Activated CD8-positive, alpha-beta memory T cell treated with anti-CD3 and anti-CD28 coated beads, Interleukin-2, amount 10 ng/mL, durations not matched to agents 7 days and 5 days (primary cell): Measurements from ENCODE around the gene SLC2A13. TPM values are rescaled to one million over a fixed set of nuclear protein-coding genes. Genes with fewer than 3 reads are reported as not detected.
"Not testable (repeated sequence)": the region's sequence is repeated elsewhere in the genome, so short reads cannot be mapped to it uniquely, and the experiment has no call there.

Experiments
- ATAC-seq: fragments of 150-1000 bp; cut with Tn5 transposase; one replicate; pipeline ENCODE4 v1.10.0; 2021; ENCODE audit warnings: moderate library complexity
- CTCF ChIA-PET: fragments of 350-600 bp; sonication (Branson Sonifier 250); formaldehyde crosslinking; loops from one replicate; lab custom pipeline; 2021; ENCODE audit warnings: antibody characterized with exemption; lab: Charles Lee
- DNase-seq: peaks from one replicate; pipeline ENCODE4 v3.0.0-alpha.2; 2020
- H3K27ac Mint-ChIP-seq: one replicate; pipeline ENCODE4 v1.8.0; 2021; ENCODE audit warnings: mild to moderate bottlenecking, mixed read lengths
- H3K27me3 Mint-ChIP-seq: one replicate; pipeline ENCODE4 v1.8.0; 2021; ENCODE audit warnings: mixed read lengths
- H3K36me3 Mint-ChIP-seq: one replicate; pipeline ENCODE4 v1.8.0; 2021; ENCODE audit warnings: mild to moderate bottlenecking, mixed read lengths
- H3K4me1 Mint-ChIP-seq: one replicate; pipeline ENCODE4 v1.8.0; 2021; ENCODE audit warnings: mixed read lengths
- H3K4me3 Mint-ChIP-seq: one replicate; pipeline ENCODE4 v1.8.0; 2021; ENCODE audit warnings: mild to moderate bottlenecking, moderate library complexity, mixed read lengths
- H3K9me3 Mint-ChIP-seq: one replicate; pipeline ENCODE4 v1.8.0; 2022; ENCODE audit warnings: low read depth, mixed read lengths
- total RNA-seq, 2 experiments: library from RNA; stranded (reverse); gene quantifications; one replicate each; pipeline ENCODE4 v1.2.3, GENCODE V29; 2021

The SLC2A13 gene
- total RNA-seq, 2 experiments from 2014 or later, result 7.8 to 8.0 TPM

DNA sequence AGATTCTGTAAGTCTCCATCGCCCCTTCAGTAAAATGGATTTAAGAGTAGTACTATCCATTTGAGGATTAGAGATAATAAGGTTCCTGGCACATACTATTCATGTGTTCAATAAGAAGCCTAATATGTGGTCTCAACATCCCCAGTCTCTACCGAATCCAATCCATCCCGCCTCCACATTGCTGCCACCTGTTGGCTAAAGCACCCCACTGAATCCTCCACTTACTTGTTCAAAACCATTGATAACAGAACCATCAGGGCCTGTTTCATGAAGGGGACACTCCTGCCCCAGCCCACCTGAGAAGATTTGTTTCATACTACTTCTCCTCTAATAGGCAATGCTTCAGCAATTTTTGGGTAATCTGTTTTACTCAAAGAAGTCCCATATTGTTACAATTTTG lies 147.5 kb downstream of the SLC2A13 start:
- no peak overlapping the region for H3K4me3 Mint-ChIP-seq
- H3K27ac Mint-ChIP-seq, result no peak overlapping the region
- ATAC-seq, result no peak
- no peaks in the 10 kb centered on the region for H3K4me1 Mint-ChIP-seq
- CTCF ChIA-PET, result no interaction called here
- no peaks in the 10 kb centered on the region for H3K36me3 Mint-ChIP-seq
- H3K9me3 Mint-ChIP-seq, result no peaks in the 10 kb centered on the region
- H3K27me3 Mint-ChIP-seq, result no peaks in the 10 kb centered on the region
- no peak for DNase-seq

GRCh38 chr12:39956725-39957124 lies 149.2 kb downstream of the SLC2A13 start:
- Mint-ChIP-seq H3K36me3 (no peaks in the 10 kb centered on the region), H3K9me3 (no peaks in the 10 kb centered on the region), H3K4me1 (no peaks in the 10 kb centered on the region), H3K27ac (no peak overlapping the region), H3K27me3 (no peaks in the 10 kb centered on the region), H3K4me3 (no peak overlapping the region)
- CTCF ChIA-PET, result interaction anchor here (1.0 kb wide), 1 partner anchor 37 kb away, joined by 3 read pairs; no protein-coding TSS in a partner anchor
- no peak for ATAC-seq
- no peak for DNase-seq

DNA sequence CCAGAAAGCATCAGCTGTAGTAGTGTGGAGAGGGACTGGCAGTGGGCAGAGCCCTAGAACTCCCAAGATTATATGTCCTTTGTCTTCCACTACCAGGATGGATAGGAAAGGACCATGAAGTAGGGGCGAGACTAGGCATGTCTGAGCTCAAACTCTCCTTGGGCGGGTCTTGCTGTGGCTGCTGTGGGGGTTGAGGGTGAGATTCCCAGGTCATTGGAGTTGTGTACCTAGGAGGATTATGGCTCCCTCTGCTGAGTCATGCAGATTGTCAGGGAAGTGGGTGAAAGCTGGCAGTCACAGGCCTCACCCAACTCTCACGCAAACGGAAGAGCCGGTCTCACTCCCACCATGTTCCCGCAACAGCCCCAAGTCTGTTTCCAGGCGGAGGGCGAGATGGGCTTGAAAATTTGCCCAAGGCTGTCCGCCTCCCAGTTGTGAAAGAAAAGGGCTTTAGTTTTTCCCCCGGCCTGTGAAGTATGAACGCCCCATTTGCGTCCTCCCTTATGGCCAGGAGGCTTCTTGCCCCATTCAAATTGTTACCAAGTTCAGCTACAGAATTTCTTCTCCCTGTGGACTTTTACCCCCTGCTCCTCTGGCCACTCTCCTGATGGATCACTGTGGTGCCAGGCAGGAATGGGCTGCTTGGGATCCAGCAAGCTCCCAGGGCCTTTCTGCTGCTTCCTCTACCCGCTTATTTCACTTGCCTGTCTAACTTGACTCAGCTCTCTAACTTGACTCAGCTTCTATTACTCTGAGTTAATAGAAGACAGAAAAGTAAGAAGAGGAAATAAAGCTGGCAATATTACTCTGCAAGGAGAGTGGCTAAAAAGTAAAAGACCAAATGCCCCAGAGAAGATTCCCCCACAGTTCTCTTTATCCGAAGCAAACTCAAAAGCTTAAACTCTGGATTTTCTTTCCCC lies 159.3 kb downstream of the SLC2A13 start:
- CTCF ChIA-PET, result interaction anchor here (0.6 kb wide), 1 partner anchor 152 kb away, joined by 6 read pairs; no protein-coding TSS in a partner anchor
- ATAC-seq (no peak), DNase-seq (no peak)
- no peak overlapping the region for H3K27ac Mint-ChIP-seq
- no peaks in the 10 kb centered on the region for H3K27me3 Mint-ChIP-seq
- H3K36me3 Mint-ChIP-seq, result peaks cover 5% of the 10 kb centered on the region
- peaks cover under 1% of the 10 kb centered on the region for H3K9me3 Mint-ChIP-seq
- H3K4me3 Mint-ChIP-seq, result no peak overlapping the region
- H3K4me1 Mint-ChIP-seq, result peaks cover 6% of the 10 kb centered on the region

DNA sequence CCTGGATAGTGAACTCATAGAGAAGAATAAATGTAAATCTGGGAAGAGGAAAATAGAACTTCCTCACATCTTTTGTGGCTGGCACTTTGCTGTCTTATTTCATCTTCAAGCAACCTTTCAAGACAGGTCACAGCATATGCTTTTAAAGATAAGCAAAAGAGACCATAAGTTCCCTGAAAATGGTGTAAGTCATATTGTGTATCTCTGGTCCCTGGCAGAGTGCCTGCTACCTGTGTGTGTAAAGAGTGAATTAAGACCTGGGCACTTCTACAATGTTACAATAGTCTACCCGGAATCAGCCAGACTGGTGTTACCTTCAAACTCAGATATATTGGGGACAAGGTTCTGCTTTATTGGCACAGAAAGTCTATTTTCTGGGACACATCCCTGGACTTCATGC lies 168.8 kb downstream of the SLC2A13 start:
- DNase-seq, result no peak
- CTCF ChIA-PET, result no interaction called here
- peaks cover 11% of the 10 kb centered on the region for H3K9me3 Mint-ChIP-seq
- no peaks in the 10 kb centered on the region for H3K36me3 Mint-ChIP-seq
- no peak overlapping the region for H3K4me3 Mint-ChIP-seq
- no peaks in the 10 kb centered on the region for H3K4me1 Mint-ChIP-seq
- H3K27ac Mint-ChIP-seq, result no peak overlapping the region
- H3K27me3 Mint-ChIP-seq, result no peaks in the 10 kb centered on the region
- ATAC-seq, result no peak

- H3K36me3 Mint-ChIP-seq, result no peaks in the 10 kb centered on the region
- ATAC-seq, result no peak
- H3K27ac Mint-ChIP-seq, result no peak overlapping the region
- DNase-seq, result no peak
- no peaks in the 10 kb centered on the region for H3K27me3 Mint-ChIP-seq
- peaks cover 3% of the 10 kb centered on the region for H3K4me1 Mint-ChIP-seq
- peaks cover 3% of the 10 kb centered on the region for H3K9me3 Mint-ChIP-seq
- no peak overlapping the region for H3K4me3 Mint-ChIP-seq
- CTCF ChIA-PET, result interaction anchor here (1.1 kb wide), 1 partner anchor 9 kb away, joined by 4 read pairs; no protein-coding TSS in a partner anchor
Observed at GRCh38 chr12:39935839-39936238, 170.0 kb downstream of the SLC2A13 start.

DNA sequence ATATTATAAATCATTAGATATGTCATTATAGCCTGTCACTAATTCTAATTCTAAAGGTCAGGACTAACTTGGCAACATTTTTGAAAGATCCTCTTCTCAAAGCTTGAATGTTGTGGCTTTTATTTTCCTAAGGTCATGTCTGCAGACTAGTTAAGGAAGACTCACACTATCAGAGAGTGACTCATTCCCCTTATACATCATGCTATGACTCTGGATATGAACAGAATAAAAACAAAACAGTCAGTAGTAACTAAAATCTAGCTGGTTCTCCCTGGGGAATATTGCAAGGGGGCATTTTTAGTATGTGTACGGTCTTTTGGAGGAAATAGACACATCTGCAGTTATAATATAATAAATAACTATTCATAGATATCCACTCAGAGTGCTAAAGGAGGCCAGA lies 170.6 kb downstream of the SLC2A13 start:
- H3K4me3 Mint-ChIP-seq, result no peak overlapping the region
- no peaks in the 10 kb centered on the region for H3K36me3 Mint-ChIP-seq
- DNase-seq, result no peak
- CTCF ChIA-PET, result no interaction called here
- ATAC-seq, result no peak
- no peak overlapping the region for H3K27ac Mint-ChIP-seq
- H3K27me3 Mint-ChIP-seq, result no peaks in the 10 kb centered on the region
- H3K4me1 Mint-ChIP-seq, result peaks cover 3% of the 10 kb centered on the region
- H3K9me3 Mint-ChIP-seq, result no peaks in the 10 kb centered on the region

GRCh38 chr12:39931857-39932256 lies 174.0 kb downstream of the SLC2A13 start:
- no peaks in the 10 kb centered on the region for H3K27me3 Mint-ChIP-seq
- no peaks in the 10 kb centered on the region for H3K36me3 Mint-ChIP-seq
- CTCF ChIA-PET, result no interaction called here
- no peaks in the 10 kb centered on the region for H3K9me3 Mint-ChIP-seq
- no peak overlapping the region for H3K27ac Mint-ChIP-seq
- DNase-seq (no peak), ATAC-seq (no peak)
- no peak overlapping the region for H3K4me3 Mint-ChIP-seq
- peaks cover 6% of the 10 kb centered on the region for H3K4me1 Mint-ChIP-seq

- CTCF ChIA-PET, result no interaction called here
Observed at GRCh38 chr12:39931231-39931630, 174.7 kb downstream of the SLC2A13 start.

DNA sequence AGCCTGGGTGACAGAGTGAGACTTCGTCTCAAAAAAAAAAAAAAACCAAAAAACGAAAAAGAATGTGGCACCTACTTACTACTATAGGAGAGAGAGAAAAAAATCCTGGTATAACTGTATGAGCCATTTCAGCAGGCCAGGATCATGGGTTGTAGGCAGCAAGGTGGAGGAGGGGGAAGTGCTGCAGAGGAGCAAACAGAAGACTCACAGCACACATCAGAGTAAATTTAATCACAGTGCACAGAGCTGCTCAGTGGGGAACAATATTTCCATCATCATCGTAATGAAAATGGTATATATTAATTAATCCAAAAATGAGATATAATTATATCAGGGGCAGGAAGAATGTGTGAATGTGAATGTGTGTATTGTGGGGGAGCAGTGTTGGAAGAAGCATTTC lies 175.8 kb downstream of the SLC2A13 start:
- H3K27me3 Mint-ChIP-seq, result no peaks in the 10 kb centered on the region
- H3K4me1 Mint-ChIP-seq, result peaks cover 6% of the 10 kb centered on the region
- DNase-seq (no peak), ATAC-seq (no peak)
- no peaks in the 10 kb centered on the region for H3K9me3 Mint-ChIP-seq
- no peak overlapping the region for H3K27ac Mint-ChIP-seq
- no peaks in the 10 kb centered on the region for H3K36me3 Mint-ChIP-seq
- no peak overlapping the region for H3K4me3 Mint-ChIP-seq
- CTCF ChIA-PET, result no interaction called here

More at GRCh38 chr12:39931231-39931630, 174.7 kb downstream of the SLC2A13 start:
- Mint-ChIP-seq H3K27me3 (no peaks in the 10 kb centered on the region), H3K4me1 (peaks cover 6% of the 10 kb centered on the region), H3K36me3 (no peaks in the 10 kb centered on the region), H3K27ac (no peak overlapping the region), H3K9me3 (no peaks in the 10 kb centered on the region), H3K4me3 (no peak overlapping the region)
- ATAC-seq (no peak), DNase-seq (no peak)

- Mint-ChIP-seq H3K9me3 (no peaks in the 10 kb centered on the region), H3K27me3 (no peaks in the 10 kb centered on the region), H3K4me1 (peaks cover 6% of the 10 kb centered on the region), H3K27ac (no peak overlapping the region), H3K4me3 (no peak overlapping the region), H3K36me3 (no peaks in the 10 kb centered on the region)
- CTCF ChIA-PET, result interaction anchor here (0.8 kb wide), 1 partner anchor 20 kb away, joined by 3 read pairs; no protein-coding TSS in a partner anchor
- ATAC-seq (no peak), DNase-seq (no peak)
Observed at GRCh38 chr12:39928181-39928899, 177.5 kb downstream of the SLC2A13 start.

- Mint-ChIP-seq H3K4me3 (no peak overlapping the region), H3K36me3 (no peaks in the 10 kb centered on the region), H3K27ac (no peak overlapping the region), H3K4me1 (peaks cover 3% of the 10 kb centered on the region), H3K27me3 (no peaks in the 10 kb centered on the region), H3K9me3 (no peaks in the 10 kb centered on the region)
- DNase-seq (no peak), ATAC-seq (no peak)
- CTCF ChIA-PET, result no interaction called here
Observed at GRCh38 chr12:39923364-39923763, 182.5 kb downstream of the SLC2A13 start.

- ATAC-seq, H3K4me1 Mint-ChIP-seq, H3K4me3 Mint-ChIP-seq, H3K9me3 Mint-ChIP-seq, H3K36me3 Mint-ChIP-seq, DNase-seq, H3K27me3 Mint-ChIP-seq, H3K27ac Mint-ChIP-seq, CTCF ChIA-PET: not testable (repeated sequence)
Observed at GRCh38 chr12:39922598-39922997, 183.3 kb downstream of the SLC2A13 start.

DNA sequence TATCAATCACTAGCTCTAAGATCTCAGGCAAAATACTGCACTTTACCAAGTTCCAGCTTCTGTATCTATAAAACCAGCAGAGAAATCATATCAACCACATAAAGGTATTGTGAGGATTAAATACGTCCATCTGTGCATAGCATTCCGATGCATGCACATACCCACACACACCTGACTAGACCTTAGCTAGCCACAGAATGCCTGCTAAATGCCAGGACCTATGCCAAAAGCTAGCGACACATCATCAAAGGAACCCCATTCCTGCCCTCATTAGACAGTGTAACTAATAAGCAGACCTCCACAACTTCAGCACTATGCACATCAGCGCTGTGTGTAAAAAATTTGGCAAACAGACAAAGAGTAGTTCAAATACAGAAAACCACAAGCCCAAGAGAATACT lies 185.2 kb downstream of the SLC2A13 start:
- Mint-ChIP-seq H3K4me1 (no peaks in the 10 kb centered on the region), H3K27ac (no peak overlapping the region), H3K9me3 (no peaks in the 10 kb centered on the region), H3K4me3 (no peak overlapping the region), H3K27me3 (no peaks in the 10 kb centered on the region), H3K36me3 (no peaks in the 10 kb centered on the region)
- CTCF ChIA-PET, result no interaction called here
- no peak for ATAC-seq
- no peak for DNase-seq
